SK-N-SH treated with all-trans-retinoic acid at 6 μM for 48 hours (cell line): ENCODE measurements around the gene TXNDC11.

Experiments used
- ZC3H10 ChIP-seq: fragments of 250-450 bp; sonication (Bioruptor Pico); IDR thresholded peaks from 2 replicates; pipeline ENCODE4 v1.5.1; 2021; ENCODE audit warnings: mild to moderate bottlenecking, moderate library complexity
- ZNF565 ChIP-seq: fragments of 450-650 bp; formaldehyde crosslinking; conservative IDR thresholded peaks from 2 replicates; pipeline ENCODE4 v1.5.0; 2020; ENCODE audit warnings: low read depth, mild to moderate bottlenecking, moderate library complexity

- TF ChIP-seq ZNF565 (CRISPR knock-in tag), result no peak
- no peak for TF ChIP-seq ZC3H10 (CRISPR knock-in tag)
These were observed 62.4 kb downstream of the TXNDC11 start for GRCh38 chr16:11679941-11680911.
